Measurements from ENCODE around the gene RPRD1B. TPM values are rescaled to one million over a fixed set of nuclear protein-coding genes. Genes with fewer than 3 reads are reported as not detected.

RPRD1B gene
- total RNA-seq, 2 donors from 2014 or later = 22.1 to 29.6 TPM

- peak overlapping the region; percentile 57 for H3K27ac ChIP-seq (ENCODE audit: low read depth, low read length)
These were observed 33.9 kb upstream of the RPRD1B start for GRCh38 chr20:37999526-38000263.

GRCh38 chr20:38000293-38000692 lies 33.3 kb upstream of the RPRD1B start:
- H3K27ac ChIP-seq (ENCODE audit: low read depth, low read length) = peak overlapping the region; percentile 47
- no peaks in the 10 kb centered on the region for H3K27me3 Mint-ChIP-seq (ENCODE audit: insufficient read depth)
- H3K36me3 Mint-ChIP-seq (ENCODE audit: low read depth) = peaks cover 60% of the 10 kb centered on the region
- H3K27ac Mint-ChIP-seq = no peak overlapping the region
- no peak overlapping the region for H3K4me3 Mint-ChIP-seq
- no peak overlapping the region for H3K4me3 ChIP-seq (ENCODE audit: low read length)
- DNase-seq = no peak
- no peaks in the 10 kb centered on the region for H3K9me3 Mint-ChIP-seq
- 84 to 95% methylated on average over 5 to 13 of the region's 13 CpGs for WGBS, 2 experiments (ENCODE audit: insufficient coverage in 1 of 2, insufficient read length in 1 of 2)
- H3K9me3 ChIP-seq (ENCODE audit: control insufficient read depth, low read length) = no peaks in the 10 kb centered on the region
- no peaks in the 10 kb centered on the region for H3K27me3 ChIP-seq (ENCODE audit: control insufficient read depth, insufficient read depth, low read length, poor library complexity, severe bottlenecking)
- no peaks in the 10 kb centered on the region for H3K4me1 ChIP-seq (ENCODE audit: control insufficient read depth, insufficient read depth, low read length)
- TF ChIP-seq CTCF (conservative IDR thresholded peaks at IDR 0.05) = no peak
- H3K4me1 Mint-ChIP-seq = no peaks in the 10 kb centered on the region
- H3K36me3 ChIP-seq (ENCODE audit: control insufficient read depth, insufficient read depth, low read length) = peaks cover 93% of the 10 kb centered on the region
- H3K9ac ChIP-seq (ENCODE audit: extremely low read depth, low read length, poor library complexity, severe bottlenecking) = no peak overlapping the region

More at GRCh38 chr20:37999526-38000263, 33.9 kb upstream of the RPRD1B start:
- Mint-ChIP-seq H3K27me3 (ENCODE audit: insufficient read depth) (no peaks in the 10 kb centered on the region), H3K9me3 (no peaks in the 10 kb centered on the region), H3K4me1 (no peaks in the 10 kb centered on the region), H3K4me3 (no peak overlapping the region), H3K27ac (no peak overlapping the region), H3K36me3 (ENCODE audit: low read depth) (peaks cover 65% of the 10 kb centered on the region)
- H3K4me1 ChIP-seq (ENCODE audit: control insufficient read depth, insufficient read depth, low read length) = no peaks in the 10 kb centered on the region
- 89% methylated on average over 15 of the region's 15 CpGs for WGBS, 2 experiments (ENCODE audit: insufficient coverage in 1 of 2, insufficient read length in 1 of 2)
- H3K4me3 ChIP-seq (ENCODE audit: low read length) = no peak overlapping the region
- no peaks in the 10 kb centered on the region for H3K9me3 ChIP-seq (ENCODE audit: control insufficient read depth, low read length)
- TF ChIP-seq CTCF (conservative IDR thresholded peaks at IDR 0.05) = no peak
- peaks cover 93% of the 10 kb centered on the region for H3K36me3 ChIP-seq (ENCODE audit: control insufficient read depth, insufficient read depth, low read length)
- no peaks in the 10 kb centered on the region for H3K27me3 ChIP-seq (ENCODE audit: control insufficient read depth, insufficient read depth, low read length, poor library complexity, severe bottlenecking)
- no peak overlapping the region for H3K9ac ChIP-seq (ENCODE audit: extremely low read depth, low read length, poor library complexity, severe bottlenecking)
- DNase-seq = no peak

GRCh38 chr20:38001173-38001875 lies 32.2 kb upstream of the RPRD1B start:
- H3K27me3 ChIP-seq (ENCODE audit: control insufficient read depth, insufficient read depth, low read length, poor library complexity, severe bottlenecking) = no peaks in the 10 kb centered on the region
- TF ChIP-seq CTCF (conservative IDR thresholded peaks at IDR 0.05) = no peak
- no peaks in the 10 kb centered on the region for H3K4me1 ChIP-seq (ENCODE audit: control insufficient read depth, insufficient read depth, low read length)
- no peaks in the 10 kb centered on the region for H3K9me3 ChIP-seq (ENCODE audit: control insufficient read depth, low read length)
- Mint-ChIP-seq H3K4me3 (no peak overlapping the region), H3K27me3 (ENCODE audit: insufficient read depth) (no peaks in the 10 kb centered on the region), H3K36me3 (ENCODE audit: low read depth) (peaks cover 54% of the 10 kb centered on the region), H3K4me1 (no peaks in the 10 kb centered on the region), H3K27ac (no peak overlapping the region), H3K9me3 (no peaks in the 10 kb centered on the region)
- H3K4me3 ChIP-seq (ENCODE audit: low read length) = no peak overlapping the region
- 97 to 100% methylated on average over 1 to 6 of the region's 6 CpGs for WGBS, 2 experiments (ENCODE audit: insufficient coverage in 1 of 2, insufficient read length in 1 of 2)
- no peak overlapping the region for H3K9ac ChIP-seq (ENCODE audit: extremely low read depth, low read length, poor library complexity, severe bottlenecking)
- peaks cover 85% of the 10 kb centered on the region for H3K36me3 ChIP-seq (ENCODE audit: control insufficient read depth, insufficient read depth, low read length)
- no peak for DNase-seq
- no peak overlapping the region for H3K27ac ChIP-seq (ENCODE audit: low read depth, low read length)

All from endodermal cell (in vitro differentiated cells).